Activated naive CD4-positive, alpha-beta T cell treated with anti-CD3 and anti-CD28 coated beads, Interleukin-2, amount 50 U/mL, for 16 hours (primary cell): Measurements from ENCODE around the gene NMNAT3.

ENCODE experiments used
- DNase-seq: peaks from one replicate; pipeline ENCODE4 v3.0.0-alpha.2; 2020

The NMNAT3 gene

GRCh38 chr3:139517321-139518065, 160.3 kb downstream of the NMNAT3 start:
- no peak for DNase-seq

DNA sequence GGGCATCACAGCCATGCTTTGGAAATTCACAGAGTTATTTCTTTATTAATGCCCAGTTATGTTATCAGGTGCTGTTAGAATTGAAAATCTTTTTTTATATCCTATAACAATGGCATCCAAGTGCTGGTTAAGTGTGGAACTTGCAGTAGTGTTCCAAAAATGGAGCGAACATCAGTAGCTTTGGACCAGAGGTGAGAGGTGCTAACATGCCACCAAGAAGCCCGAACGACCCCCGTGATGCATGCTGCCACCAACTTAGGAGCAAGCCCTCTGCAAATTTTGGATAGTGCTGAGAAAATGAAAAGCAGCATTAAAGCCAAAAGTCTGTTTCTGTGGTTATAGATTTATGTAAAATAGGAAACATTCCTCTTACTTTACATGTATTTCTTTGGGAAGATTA, 163.0 kb downstream of the NMNAT3 start:
- no peak for DNase-seq
